ENCODE results near the gene VOPP1.

The VOPP1 gene

GRCh38 chr7:55463686-55464262 lies 108.5 kb downstream of the VOPP1 start:
- ATAC-seq, result no peak

- no peak for ATAC-seq
Observed at GRCh38 chr7:55458351-55458750, 114.0 kb downstream of the VOPP1 start.

DNA sequence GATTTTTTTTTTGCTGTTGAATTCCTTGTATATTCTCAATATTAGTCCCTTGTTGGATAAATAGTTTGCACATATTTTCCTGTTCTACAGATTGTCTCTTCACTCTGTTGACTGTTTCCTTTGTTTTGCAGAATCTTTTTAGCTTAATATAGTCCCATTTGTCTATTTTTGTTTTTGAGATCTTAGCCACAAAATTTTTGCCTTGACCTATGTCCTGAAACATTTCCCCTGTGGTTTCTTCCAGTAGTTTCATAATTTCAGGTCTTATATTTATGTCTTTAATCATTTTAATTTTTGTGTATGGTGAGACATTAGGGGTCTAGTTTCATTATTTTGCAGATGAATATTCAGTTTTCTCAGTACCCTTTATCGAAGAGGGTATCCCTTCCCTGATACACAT lies 114.5 kb downstream of the VOPP1 start:
- ATAC-seq, result no peak

- ATAC-seq, result peak in 1 of 2 donors; percentile 30
Observed at GRCh38 chr7:55452971-55453370, 119.3 kb downstream of the VOPP1 start.

DNA sequence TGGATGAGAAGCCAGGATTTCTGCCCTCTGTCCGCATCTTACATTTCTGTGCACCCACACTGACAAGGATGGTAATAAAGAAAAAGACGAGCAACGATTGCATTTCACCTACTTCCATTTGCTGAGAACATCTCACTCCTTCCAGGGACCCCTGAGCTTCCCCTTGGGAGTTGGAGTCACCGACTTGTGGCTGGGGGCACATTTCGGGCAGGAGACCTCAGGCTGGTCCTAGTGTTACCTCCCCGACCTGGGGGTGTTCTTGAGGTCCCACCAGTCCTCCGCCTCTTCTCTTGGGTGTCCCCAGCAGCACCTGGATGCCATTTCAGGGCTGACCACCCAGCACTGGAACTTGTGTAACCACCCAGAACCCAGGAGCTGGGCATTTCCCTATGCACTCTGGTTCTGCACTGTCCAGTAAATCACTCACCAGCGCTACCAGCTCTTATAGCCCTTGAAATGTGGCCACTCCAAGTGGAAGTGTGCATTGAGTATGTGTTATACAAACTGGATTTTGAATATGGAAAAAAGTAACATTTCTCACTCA lies 122.2 kb downstream of the VOPP1 start:
- no peak for ATAC-seq

GRCh38 chr7:55449205-55449991 lies 122.9 kb downstream of the VOPP1 start:
- no peak for ATAC-seq

DNA sequence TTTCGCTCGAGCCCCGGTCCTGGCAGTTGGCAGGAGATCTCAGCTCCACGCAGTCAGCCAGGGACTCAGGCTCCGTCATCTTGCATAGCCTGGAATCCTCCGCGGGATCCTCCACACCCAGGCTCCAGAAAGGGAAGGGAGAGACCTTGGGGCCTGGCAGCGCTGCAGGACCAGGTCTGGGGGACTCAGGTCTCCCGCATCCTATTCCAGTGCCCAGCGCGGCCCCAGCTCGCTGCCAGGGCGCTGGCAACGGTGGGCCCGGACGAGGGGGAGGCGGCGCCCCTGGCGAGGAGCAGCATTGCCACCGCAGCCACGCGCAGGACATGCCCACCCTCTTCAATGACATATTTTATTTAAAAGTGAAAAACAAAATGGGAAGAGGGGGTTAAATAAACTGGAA lies 123.8 kb downstream of the VOPP1 start:
- ATAC-seq, result no peak

- peak in 1 of 2 donors; percentile 28 for ATAC-seq
Observed at GRCh38 chr7:55444786-55445185, 127.5 kb downstream of the VOPP1 start.

- no peak for ATAC-seq
Observed at GRCh38 chr7:55441774-55442522, 130.4 kb downstream of the VOPP1 start.

DNA sequence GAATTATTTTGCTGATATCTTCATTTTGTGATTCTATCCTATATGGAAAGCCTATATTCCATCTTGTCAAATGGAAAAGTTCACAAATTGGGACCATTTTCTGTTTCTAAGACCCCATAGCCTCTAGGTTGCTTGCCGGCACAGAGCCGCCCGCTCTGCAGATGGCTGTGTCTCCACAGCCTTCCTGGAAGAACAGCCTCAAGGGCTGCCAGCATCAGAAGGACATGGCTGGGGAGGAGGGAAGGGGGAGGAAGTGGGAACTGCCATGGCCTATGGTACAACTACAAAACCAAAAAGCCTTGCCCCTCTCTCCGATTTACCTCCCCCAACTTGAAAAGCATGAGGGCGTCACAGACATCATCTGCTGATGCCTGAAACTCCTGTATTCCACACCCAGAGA lies 131.3 kb downstream of the VOPP1 start:
- ATAC-seq, result no peak

DNA sequence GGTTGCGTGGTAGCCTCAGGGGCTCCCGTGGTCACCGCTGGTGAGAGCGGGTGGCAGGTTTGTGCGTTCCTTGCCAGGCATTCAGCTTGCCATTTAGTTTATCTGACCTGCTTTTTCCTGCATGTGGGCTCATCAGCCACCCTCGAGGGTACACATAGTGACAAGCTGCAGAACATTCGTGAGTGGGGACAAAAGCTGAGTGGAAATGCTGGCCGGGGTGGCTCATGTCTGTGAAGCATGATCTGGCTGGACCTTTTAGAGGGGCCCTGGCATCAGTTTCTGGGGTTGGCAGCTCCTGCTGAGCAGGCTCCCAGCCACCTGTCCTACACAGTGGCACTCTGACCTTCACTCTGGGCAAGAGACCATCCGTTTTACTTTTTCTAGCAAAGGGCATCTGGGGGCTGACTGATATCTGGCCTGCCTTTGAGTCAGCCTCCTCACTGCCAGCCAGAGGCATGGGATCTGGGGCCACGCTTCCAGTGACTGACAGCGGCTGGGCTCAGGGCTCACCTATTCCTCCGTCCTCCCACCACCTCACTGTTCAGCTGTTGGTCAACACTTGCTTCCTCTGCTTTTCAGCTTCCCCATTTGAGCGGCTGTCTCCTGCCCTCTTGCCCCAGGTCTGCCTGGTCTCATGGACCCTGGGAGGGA lies 132.1 kb downstream of the VOPP1 start:
- ATAC-seq, result no peak

DNA sequence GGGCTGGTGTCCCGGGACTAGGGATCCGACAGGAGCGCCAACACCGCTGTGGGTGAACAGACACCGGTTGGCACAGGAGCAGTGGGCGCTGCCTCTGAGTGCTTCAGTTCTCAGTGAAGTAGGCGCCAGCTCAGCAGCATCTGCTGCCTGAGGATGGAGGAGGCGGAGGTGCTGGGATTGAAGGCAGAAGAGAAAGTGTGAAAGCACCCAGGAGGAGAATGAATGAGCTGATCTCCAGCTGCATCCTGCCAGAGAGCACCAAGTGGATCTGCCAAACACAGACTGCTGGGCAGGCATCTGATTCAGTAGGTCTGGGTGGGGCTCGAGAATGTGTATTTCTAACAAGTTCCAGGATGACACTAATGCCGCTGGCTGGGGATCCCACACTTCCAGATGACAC lies 132.7 kb downstream of the VOPP1 start:
- ATAC-seq, result peak; percentile 21 to 30

- no peak for ATAC-seq
Observed at GRCh38 chr7:55438757-55439525, 133.4 kb downstream of the VOPP1 start.

- no peak for ATAC-seq
Observed at GRCh38 chr7:55438085-55438756, 134.1 kb downstream of the VOPP1 start.

DNA sequence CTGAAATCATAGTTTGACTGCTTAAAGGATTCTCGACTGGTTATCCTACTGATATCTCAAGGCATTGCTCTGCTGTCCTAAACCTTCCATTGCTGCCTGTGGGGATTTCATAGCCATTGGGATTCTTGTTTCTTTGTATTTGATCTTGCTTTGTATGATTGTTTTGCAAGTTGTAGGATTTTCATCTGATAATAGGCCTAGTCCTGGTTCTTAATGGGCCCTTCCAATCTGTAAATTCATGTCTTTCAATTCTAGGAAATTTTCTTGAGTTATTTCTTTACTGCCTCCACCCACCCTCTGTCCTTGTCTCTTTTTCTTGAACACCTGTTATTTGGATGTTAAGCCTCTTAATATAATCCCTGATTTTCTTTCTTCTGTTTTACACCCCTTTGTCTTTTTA lies 134.9 kb downstream of the VOPP1 start:
- no peak for ATAC-seq

DNA sequence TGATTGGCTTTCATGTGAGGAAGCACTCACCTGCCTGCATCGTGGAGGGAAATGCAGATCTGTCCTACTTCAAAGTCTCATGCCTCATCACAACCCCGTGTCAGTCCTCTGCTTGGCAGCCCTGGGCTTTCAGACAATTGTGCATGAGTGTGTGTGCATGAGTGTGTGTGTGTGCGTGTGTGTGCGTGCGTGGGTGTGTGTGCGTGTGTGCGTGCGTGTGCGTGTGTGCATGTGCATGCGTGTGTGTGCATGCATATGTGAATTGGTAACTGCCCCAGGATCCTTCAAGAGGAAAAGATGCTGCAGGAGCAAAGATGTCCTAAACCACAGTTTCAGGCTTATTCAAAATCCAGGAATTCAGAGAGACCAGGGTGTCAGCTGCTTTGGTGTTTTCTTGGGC lies 135.8 kb downstream of the VOPP1 start:
- ATAC-seq, result no peak

DNA sequence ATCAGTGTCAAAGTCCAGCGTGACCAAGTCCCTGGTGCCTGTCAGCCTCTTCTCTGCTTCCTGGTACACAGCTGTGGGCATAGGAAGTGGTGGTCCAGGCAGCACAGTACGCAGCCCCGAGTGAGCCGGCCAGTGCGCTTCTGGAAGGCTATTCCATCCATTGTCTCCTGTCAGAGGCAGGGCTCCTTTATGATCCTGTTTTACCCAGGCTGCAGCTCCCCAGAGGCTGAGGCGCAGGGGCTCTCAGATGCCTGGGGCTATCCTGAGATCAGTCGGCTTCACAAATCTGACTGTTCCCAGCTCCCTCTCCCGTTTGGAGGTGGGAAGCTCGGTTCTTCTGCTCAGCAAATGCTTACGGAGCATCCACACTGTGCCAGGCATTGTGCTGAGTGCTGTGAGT lies 136.8 kb downstream of the VOPP1 start:
- ATAC-seq, result no peak

- peak in 1 of 2 donors; percentile 59 for ATAC-seq
Observed at GRCh38 chr7:55432939-55433784, 139.1 kb downstream of the VOPP1 start.

GRCh38 chr7:55432506-55432905 lies 139.8 kb downstream of the VOPP1 start:
- no peak for ATAC-seq

DNA sequence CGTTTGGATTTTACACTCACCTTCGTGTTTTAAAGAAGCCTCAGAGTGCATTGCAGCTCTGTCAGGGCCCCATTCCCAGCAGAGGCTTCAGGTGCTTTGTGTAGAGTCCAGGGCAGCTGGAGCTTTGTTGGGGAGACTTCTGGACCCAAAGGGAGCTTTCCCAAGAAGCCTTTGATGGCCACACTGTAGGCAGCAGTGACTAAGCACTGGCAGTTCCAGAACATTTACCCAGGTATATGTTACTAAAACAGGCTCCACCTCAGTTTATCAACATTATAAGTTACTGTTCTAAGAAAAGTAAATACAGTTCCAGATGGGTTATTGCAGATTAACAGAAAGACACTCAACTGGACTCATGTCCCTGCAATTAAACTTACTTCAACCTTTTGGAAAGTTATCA lies 140.4 kb downstream of the VOPP1 start:
- no peak for ATAC-seq
